Mesenchymal stem cell (in vitro differentiated cells and primary cell): ENCODE results near the gene SFXN5.

Experiments
- DNase-seq: peaks from one replicate; pipeline ENCODE4 v3.0.0-alpha.2; 2013
- H2AFZ ChIP-seq: one replicate; pipeline ENCODE4 v1.6.1; 2013; ENCODE audit warnings: low read depth, mild to moderate bottlenecking, control low read depth, inconsistent platforms, low read length, moderate library complexity
- H2AK5ac ChIP-seq: 2 replicates; pipeline ENCODE4 v1.6.1; 2013; ENCODE audit warnings: low read length, moderate library complexity, mild to moderate bottlenecking, inconsistent platforms; ENCODE audit not compliant: severe bottlenecking
- H2BK120ac ChIP-seq: one replicate; pipeline ENCODE4 v1.6.1; 2013; ENCODE audit warnings: low read depth, mild to moderate bottlenecking, inconsistent platforms, low read length, moderate library complexity
- H2BK12ac ChIP-seq, 2 experiments: one replicate each; pipeline ENCODE4 v1.6.1; 2013; ENCODE audit warnings: inconsistent platforms in 2 of 2, low read length in 2 of 2, mild to moderate bottlenecking in 2 of 2, moderate library complexity in 2 of 2, control low read depth in 1 of 2
- H2BK15ac ChIP-seq: one replicate; pipeline ENCODE4 v1.6.1; 2013; ENCODE audit warnings: mild to moderate bottlenecking, low read depth, inconsistent platforms; ENCODE audit not compliant: poor library complexity, severe bottlenecking
- H2BK5ac ChIP-seq: 2 replicates; pipeline ENCODE4 v1.6.1; 2013; ENCODE audit warnings: low read depth, mild to moderate bottlenecking, low read length, control low read depth, inconsistent platforms; ENCODE audit not compliant: poor library complexity, severe bottlenecking
- H3K14ac ChIP-seq, 2 experiments: one replicate each; pipeline ENCODE4 v1.6.1; 2013; ENCODE audit warnings: inconsistent platforms in 2 of 2, low read length in 2 of 2, control low read depth in 1 of 2, mild to moderate bottlenecking in 1 of 2, moderate library complexity in 1 of 2
- H3K18ac ChIP-seq, 2 experiments: one replicate each; pipeline ENCODE4 v1.6.1; 2013; ENCODE audit warnings: inconsistent platforms in 2 of 2, low read length in 2 of 2, control low read depth in 1 of 2, low read depth in 1 of 2, mild to moderate bottlenecking in 1 of 2
- H3K23ac ChIP-seq, 2 experiments: one replicate each; pipeline ENCODE4 v1.6.1; 2013; ENCODE audit warnings: inconsistent platforms in 2 of 2, low read length in 2 of 2, mild to moderate bottlenecking in 2 of 2, moderate library complexity in 2 of 2, control low read depth in 1 of 2
- H3K27ac ChIP-seq: 2 replicates; pipeline ENCODE4 v1.5.1; 2013; ENCODE audit warnings: mild to moderate bottlenecking, moderate library complexity, low read length, control low read depth, inconsistent platforms; ENCODE audit not compliant: poor library complexity, severe bottlenecking
- H3K27me3 ChIP-seq, 2 experiments: 2 replicates each; pipeline versions ENCODE4 v1.6.1 to v1.7.0; 2013; ENCODE audit warnings: low read length in 2 of 2, mild to moderate bottlenecking in 2 of 2, moderate library complexity in 2 of 2, control low read depth in 1 of 2, inconsistent platforms in 1 of 2; ENCODE audit not compliant: control insufficient read depth in 1 of 2, insufficient read depth in 1 of 2
- H3K36me3 ChIP-seq, 2 experiments: 2 replicates each; pipeline versions ENCODE4 v1.6.1 to v1.7.0; 2013; ENCODE audit warnings: low read length in 2 of 2, control low read depth in 1 of 2, inconsistent platforms in 1 of 2, low read depth in 1 of 2, mild to moderate bottlenecking in 1 of 2; ENCODE audit not compliant: insufficient read depth in 2 of 2, control insufficient read depth in 1 of 2
- H3K4ac ChIP-seq, 2 experiments: one replicate each; pipeline ENCODE4 v1.6.1; 2013; ENCODE audit warnings: inconsistent platforms in 2 of 2, low read length in 2 of 2, mild to moderate bottlenecking in 2 of 2, moderate library complexity in 2 of 2, control low read depth in 1 of 2, low read depth in 1 of 2
- H3K4me1 ChIP-seq: 2 replicates; pipeline ENCODE4 v1.6.1; 2013; ENCODE audit warnings: low read depth, low read length, control low read depth; ENCODE audit not compliant: control insufficient read depth, insufficient read depth
- H3K4me2 ChIP-seq: 2 replicates; pipeline ENCODE4 v1.6.1; 2013; ENCODE audit warnings: low read length, mild to moderate bottlenecking, inconsistent platforms; ENCODE audit not compliant: poor library complexity, severe bottlenecking
- H3K4me3 ChIP-seq, 2 experiments: 2 replicates each; pipeline versions ENCODE4 v1.5.1 to v1.7.0; 2013; ENCODE audit warnings: low read length in 2 of 2, mild to moderate bottlenecking in 2 of 2, control low read depth in 1 of 2, low read depth in 1 of 2; ENCODE audit not compliant: insufficient read depth in 1 of 2
- H3K79me1 ChIP-seq: replicated peaks from 2 replicates; pipeline ENCODE4 v1.6.1; 2013; ENCODE audit warnings: mild to moderate bottlenecking, control low read depth, low read length, inconsistent platforms; ENCODE audit not compliant: poor library complexity, severe bottlenecking
- H3K9ac ChIP-seq: 2 replicates; pipeline ENCODE4 v1.7.0; 2013; ENCODE audit warnings: mild to moderate bottlenecking, low read length, moderate library complexity
- H3K9me3 ChIP-seq: 2 replicates; pipeline ENCODE4 v1.7.0; 2013; ENCODE audit warnings: mild to moderate bottlenecking, low read length; ENCODE audit not compliant: control insufficient read depth
- H4K8ac ChIP-seq: one replicate; pipeline ENCODE4 v1.6.1; 2013; ENCODE audit warnings: inconsistent platforms, mild to moderate bottlenecking, low read length, moderate library complexity
- H4K91ac ChIP-seq: one replicate; pipeline ENCODE4 v1.6.1; 2013; ENCODE audit warnings: mild to moderate bottlenecking, low read length, inconsistent platforms
- WGBS: methylation state at CpG from one replicate; pipeline ENCODE4 v1.1.7; 2013; ENCODE audit warnings: mixed read lengths; 5-methylcytosine and 5-hydroxymethylcytosine counted together

SFXN5 gene

DNA sequence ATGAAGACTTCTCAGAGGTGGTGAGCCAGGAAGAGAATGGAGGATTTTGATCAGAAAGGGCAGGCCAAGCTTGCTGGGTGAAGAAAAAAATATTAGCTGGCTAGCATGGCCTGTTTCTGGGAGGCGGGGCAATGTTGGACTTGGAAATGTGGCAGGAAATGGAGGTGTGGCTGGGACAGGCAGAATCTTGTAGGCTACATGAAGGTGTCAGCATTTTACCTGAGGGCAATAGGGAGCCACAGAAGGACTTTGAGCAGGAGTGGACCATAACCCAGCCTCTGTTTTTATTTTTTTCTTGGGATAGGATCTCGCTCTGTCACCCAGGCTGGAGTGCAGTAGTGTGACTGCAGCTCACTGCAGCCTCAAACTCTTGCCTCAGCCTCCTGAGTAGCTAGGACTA is 122.5 kb downstream of the SFXN5 start:
- Histone ChIP-seq H3K27me3 (no peaks in the 10 kb centered on the region), H4K8ac (no peak overlapping the region), H3K18ac (no peak overlapping the region), H3K4ac (no peak overlapping the region), H4K91ac (no peak overlapping the region), H2AFZ (no peak overlapping the region), H3K4me3 (no peak overlapping the region), H2BK12ac (no peak overlapping the region), H3K27ac (no peak overlapping the region), H3K23ac (no peak overlapping the region), H3K79me1 (no peaks in the 10 kb centered on the region), H3K9ac (no peak overlapping the region), H3K36me3 (peaks cover 0 to 18% of the 10 kb centered on the region in 2 experiments), H3K4me2 (no peak overlapping the region), H3K9me3 (no peaks in the 10 kb centered on the region), H2BK15ac (no peak overlapping the region), H2AK5ac (no peak overlapping the region), H3K4me1 (no peaks in the 10 kb centered on the region), H3K14ac (no peak overlapping the region), H2BK5ac (no peak overlapping the region), H2BK120ac (no peak overlapping the region)
- WGBS, result 95% methylated on average over 2 of the region's 2 CpGs
- DNase-seq, result no peak

DNA sequence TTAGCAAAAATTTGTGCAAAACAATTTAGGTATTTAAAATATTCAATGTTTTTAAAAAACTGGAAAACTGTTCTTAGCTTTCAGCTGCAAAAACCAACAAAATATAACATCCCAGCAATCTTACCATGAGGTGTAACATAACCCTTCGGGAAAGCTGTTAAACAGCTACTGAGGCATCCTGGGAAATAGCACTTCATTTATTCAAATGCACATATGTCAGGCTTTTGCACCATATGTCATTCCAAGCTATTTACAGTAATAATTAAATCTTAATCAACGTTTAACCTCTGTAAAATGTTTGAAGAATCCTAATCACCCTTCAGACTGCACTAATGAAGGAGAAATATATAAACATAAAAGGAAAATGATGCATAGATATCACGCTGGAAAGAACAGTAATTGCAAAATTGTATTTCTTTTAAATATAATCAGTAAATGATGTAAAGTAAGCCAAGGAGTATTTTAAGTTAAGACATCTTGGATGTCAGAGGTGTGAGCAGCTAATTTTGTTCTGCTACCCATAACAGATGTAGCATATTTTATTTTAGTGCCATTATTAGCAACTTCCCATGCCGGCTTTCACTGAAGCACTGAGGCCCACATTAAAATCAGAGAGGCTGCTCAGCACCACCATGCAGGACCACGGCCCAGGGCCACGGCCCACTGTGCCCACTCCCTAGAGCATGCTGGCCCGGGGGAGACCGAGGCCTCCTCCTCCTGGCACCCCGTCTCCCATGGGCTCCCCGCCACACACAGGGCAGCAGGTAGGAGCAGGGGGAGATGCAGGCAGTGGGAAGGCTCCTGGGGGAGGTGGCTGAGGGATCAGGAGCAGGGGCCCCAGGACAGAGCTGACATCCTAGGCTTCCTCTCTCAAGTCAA is 123.3 kb downstream of the SFXN5 start:
- WGBS, result 92% methylated on average over 9 of the region's 10 CpGs
- no peaks in the 10 kb centered on the region for H3K4me1 ChIP-seq

DNA sequence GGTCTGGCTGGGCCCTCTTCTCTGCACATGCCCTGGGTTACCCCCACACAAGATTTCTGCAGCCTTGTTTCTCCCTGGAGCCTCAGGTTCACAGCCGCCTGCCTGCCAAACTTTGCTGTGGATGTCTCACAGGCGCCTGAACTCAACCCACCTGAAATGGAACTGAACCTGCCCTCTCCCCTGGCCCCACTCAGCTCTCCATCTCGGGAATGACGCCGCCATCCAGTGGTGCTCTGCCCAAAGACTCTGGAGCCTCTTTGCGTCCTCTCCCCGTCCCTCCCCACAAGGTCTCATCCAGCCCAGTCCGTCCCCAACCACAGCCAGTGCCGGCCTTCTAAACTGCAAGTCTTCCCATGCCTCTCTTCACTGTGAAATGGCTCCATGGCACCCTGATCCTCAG is 125.0 kb downstream of the SFXN5 start:
- H3K4ac ChIP-seq, result no peak overlapping the region
- no peak overlapping the region for H3K9ac ChIP-seq
- H4K8ac ChIP-seq, result no peak overlapping the region
- no peaks in the 10 kb centered on the region for H3K9me3 ChIP-seq
- no peak overlapping the region for H2BK15ac ChIP-seq
- H3K18ac ChIP-seq, result no peak overlapping the region
- no peak overlapping the region for H3K27ac ChIP-seq
- no peak overlapping the region for H3K4me3 ChIP-seq
- no peak overlapping the region for H3K14ac ChIP-seq
- no peak overlapping the region for H2AFZ ChIP-seq
- no peak overlapping the region for H2BK120ac ChIP-seq
- no peaks in the 10 kb centered on the region for H3K27me3 ChIP-seq
- H2BK5ac ChIP-seq, result no peak overlapping the region
- no peak overlapping the region for H4K91ac ChIP-seq
- no peak overlapping the region for H2BK12ac ChIP-seq
- no peak overlapping the region for H2AK5ac ChIP-seq
- 89% methylated on average over 9 of the region's 9 CpGs for WGBS
- H3K4me2 ChIP-seq, result no peak overlapping the region
- no peak overlapping the region for H3K23ac ChIP-seq
- H3K79me1 ChIP-seq, result no peaks in the 10 kb centered on the region
- peaks cover 0 to 30% of the 10 kb centered on the region in 2 experiments for H3K36me3 ChIP-seq
- peaks cover 6% of the 10 kb centered on the region for H3K4me1 ChIP-seq
- DNase-seq, result no peak

More for the DNA sequence above, 123.3 kb downstream of the SFXN5 start:
- Histone ChIP-seq H2AFZ (no peak overlapping the region), H2BK120ac (no peak overlapping the region), H4K91ac (no peak overlapping the region), H2BK15ac (no peak overlapping the region), H3K27ac (no peak overlapping the region), H3K79me1 (no peaks in the 10 kb centered on the region), H3K18ac (no peak overlapping the region), H3K14ac (no peak overlapping the region), H2BK5ac (no peak overlapping the region), H3K4me3 (no peak overlapping the region), H3K23ac (no peak overlapping the region), H4K8ac (no peak overlapping the region), H3K4ac (no peak overlapping the region), H3K4me2 (no peak overlapping the region), H3K9ac (no peak overlapping the region), H2BK12ac (no peak overlapping the region), H3K36me3 (peaks cover 0 to 27% of the 10 kb centered on the region in 2 experiments), H2AK5ac (no peak overlapping the region), H3K9me3 (no peaks in the 10 kb centered on the region), H3K27me3 (no peaks in the 10 kb centered on the region)
- DNase-seq, result no peak

DNA sequence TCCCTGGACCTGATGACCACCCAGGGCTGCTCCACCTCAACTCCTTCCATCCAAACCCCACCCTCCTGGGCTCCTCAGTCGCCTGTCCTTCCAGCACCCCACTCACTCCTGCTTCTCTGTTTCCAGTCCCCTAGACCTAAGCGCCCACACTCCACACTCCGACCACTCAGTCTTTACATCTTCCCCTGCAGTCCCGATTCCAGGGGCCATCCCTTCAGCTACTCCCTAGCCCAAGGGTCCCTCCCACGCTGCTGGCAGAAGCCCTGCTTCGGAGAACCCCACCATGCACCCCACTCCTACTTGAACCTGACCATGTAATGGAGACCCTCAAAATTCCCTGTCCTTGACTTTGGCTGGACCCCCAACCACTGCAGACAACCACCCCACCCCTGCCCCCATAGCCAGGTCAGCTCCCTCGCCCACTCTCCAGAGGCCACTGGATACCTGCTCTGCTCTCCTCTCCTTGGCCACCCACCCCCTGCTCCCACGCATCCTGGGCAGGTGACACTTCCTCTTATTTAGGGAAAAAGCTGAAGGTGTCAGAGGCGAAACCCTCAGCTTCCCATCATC is 126.0 kb downstream of the SFXN5 start:
- H3K4me1 ChIP-seq, result peaks cover 15% of the 10 kb centered on the region
- H3K4ac ChIP-seq, result no peak overlapping the region
- peaks cover 0 to 30% of the 10 kb centered on the region in 2 experiments for H3K36me3 ChIP-seq
- H2BK120ac ChIP-seq, result no peak overlapping the region
- no peak overlapping the region for H3K4me3 ChIP-seq
- no peaks in the 10 kb centered on the region for H3K79me1 ChIP-seq
- no peak overlapping the region for H3K27ac ChIP-seq
- H2BK5ac ChIP-seq, result no peak overlapping the region
- H3K14ac ChIP-seq, result no peak overlapping the region
- no peak overlapping the region for H3K23ac ChIP-seq
- H3K9me3 ChIP-seq, result no peaks in the 10 kb centered on the region
- no peak overlapping the region for H2AK5ac ChIP-seq
- no peaks in the 10 kb centered on the region for H3K27me3 ChIP-seq
- H3K9ac ChIP-seq, result no peak overlapping the region
- H2BK12ac ChIP-seq, result no peak overlapping the region
- no peak overlapping the region for H3K4me2 ChIP-seq
- 92% methylated on average over 9 of the region's 9 CpGs for WGBS
- no peak overlapping the region for H3K18ac ChIP-seq
- H4K8ac ChIP-seq, result no peak overlapping the region
- no peak overlapping the region for H2BK15ac ChIP-seq
- H2AFZ ChIP-seq, result no peak overlapping the region
- no peak for DNase-seq
- H4K91ac ChIP-seq, result no peak overlapping the region
